GM10266 (cell line): ENCODE data around the gene SLC25A27.

Experiments
- DNase-seq: peaks from one replicate; pipeline ENCODE4 v3.0.0; 2012; ENCODE audit errors: extremely low spot score
- TF ChIP-seq, protein P1 (sequence below): IDR thresholded peaks from 2 replicates; pipeline ENCODE4 v1.5.1; 2012; ENCODE audit warnings: mild to moderate bottlenecking, low read depth; ENCODE audit not compliant: control insufficient read depth, insufficient read depth; ENCODE audit errors: missing control alignments

The SLC25A27 gene, protein sequence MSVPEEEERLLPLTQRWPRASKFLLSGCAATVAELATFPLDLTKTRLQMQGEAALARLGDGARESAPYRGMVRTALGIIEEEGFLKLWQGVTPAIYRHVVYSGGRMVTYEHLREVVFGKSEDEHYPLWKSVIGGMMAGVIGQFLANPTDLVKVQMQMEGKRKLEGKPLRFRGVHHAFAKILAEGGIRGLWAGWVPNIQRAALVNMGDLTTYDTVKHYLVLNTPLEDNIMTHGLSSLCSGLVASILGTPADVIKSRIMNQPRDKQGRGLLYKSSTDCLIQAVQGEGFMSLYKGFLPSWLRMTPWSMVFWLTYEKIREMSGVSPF

DNA sequence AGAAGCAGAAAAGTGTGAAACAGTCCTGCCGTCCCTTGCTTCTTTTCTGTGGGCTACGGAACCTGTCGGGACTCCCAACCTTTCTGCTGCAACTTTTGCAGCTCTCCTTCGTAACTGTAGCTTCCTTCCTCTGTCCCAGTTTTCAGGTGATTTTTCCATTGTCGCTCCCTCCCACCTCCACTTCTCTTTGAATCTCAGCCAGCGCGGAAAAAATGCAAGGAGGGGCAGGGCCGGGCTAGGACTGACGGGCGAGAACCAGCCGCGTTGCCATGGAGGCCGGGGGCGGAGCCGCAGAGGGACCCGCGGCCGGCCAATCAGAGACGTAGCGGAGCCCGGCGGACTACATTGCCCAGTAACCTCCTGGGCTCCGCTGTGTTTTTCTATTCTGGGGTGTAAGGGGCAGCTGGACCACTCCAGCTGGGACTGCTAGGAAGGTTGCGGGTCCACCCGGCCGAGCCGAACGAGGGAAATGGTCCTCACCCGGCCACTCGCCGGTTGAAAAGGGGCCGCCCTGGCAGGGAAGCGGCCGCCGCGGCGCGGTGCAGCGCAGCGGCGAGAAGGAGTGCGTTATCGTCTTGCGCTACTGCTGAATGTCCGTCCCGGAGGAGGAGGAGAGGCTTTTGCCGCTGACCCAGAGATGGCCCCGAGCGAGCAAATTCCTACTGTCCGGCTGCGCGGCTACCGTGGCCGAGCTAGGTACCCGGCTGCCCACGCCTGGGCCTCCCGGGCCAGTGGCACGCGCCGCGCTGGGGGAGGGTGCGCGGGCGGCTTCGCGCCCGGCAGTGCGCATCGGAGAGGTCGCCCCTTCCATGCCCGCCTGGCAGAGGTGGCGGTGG lies at the start of gene SLC25A27, which contains the start of gene CYP39A1:
Gene SLC25A27, plus strand, starts transcription at position 373 of the 836 bp plus-strand sequence. Its CDS starts 218 bp downstream, at position 591.
Gene CYP39A1, minus strand, starts transcription at position 216 of the 836 bp plus-strand sequence. CDS start 236 bp downstream, outside the sequence.
- TF ChIP-seq, protein P1, sequence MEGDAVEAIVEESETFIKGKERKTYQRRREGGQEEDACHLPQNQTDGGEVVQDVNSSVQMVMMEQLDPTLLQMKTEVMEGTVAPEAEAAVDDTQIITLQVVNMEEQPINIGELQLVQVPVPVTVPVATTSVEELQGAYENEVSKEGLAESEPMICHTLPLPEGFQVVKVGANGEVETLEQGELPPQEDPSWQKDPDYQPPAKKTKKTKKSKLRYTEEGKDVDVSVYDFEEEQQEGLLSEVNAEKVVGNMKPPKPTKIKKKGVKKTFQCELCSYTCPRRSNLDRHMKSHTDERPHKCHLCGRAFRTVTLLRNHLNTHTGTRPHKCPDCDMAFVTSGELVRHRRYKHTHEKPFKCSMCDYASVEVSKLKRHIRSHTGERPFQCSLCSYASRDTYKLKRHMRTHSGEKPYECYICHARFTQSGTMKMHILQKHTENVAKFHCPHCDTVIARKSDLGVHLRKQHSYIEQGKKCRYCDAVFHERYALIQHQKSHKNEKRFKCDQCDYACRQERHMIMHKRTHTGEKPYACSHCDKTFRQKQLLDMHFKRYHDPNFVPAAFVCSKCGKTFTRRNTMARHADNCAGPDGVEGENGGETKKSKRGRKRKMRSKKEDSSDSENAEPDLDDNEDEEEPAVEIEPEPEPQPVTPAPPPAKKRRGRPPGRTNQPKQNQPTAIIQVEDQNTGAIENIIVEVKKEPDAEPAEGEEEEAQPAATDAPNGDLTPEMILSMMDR, result no peak
- DNase-seq, result peak; percentile 90

DNA sequence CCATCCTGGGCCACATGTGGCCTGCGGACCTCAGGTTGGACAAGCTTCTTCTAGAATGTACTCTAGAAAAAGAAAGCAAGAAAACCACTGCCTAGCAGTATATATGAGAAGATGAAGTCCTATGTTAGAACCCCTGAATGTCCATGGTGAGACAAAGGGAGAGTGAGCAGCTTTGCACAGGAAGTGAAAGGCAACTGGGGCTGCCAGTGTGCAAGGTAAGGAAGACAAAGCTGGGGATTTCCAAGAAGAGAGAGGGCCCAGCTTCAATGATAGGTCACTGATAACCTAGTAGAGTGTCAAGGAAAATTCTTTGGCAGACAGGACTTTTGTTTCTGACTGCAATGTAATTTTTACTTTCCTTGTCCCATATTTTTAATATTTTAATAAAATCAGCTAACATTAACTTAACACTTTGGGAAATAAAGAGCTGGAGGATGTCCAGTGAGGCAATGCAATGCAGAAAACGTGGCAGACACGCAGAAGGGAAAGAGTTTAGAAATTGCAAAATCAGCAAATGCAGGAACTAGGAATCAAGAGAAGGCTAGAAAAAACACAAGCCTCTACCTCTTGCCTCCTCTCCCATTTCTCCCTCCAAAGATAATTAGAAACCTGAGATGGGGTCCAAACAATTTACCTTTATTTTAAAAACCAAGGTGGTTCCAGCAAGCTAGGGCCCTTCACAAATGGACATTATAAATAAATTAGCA lies 47.5 kb upstream of the SLC25A27 start:
- no peak for DNase-seq
- TF ChIP-seq, protein P1, result no peak

DNA sequence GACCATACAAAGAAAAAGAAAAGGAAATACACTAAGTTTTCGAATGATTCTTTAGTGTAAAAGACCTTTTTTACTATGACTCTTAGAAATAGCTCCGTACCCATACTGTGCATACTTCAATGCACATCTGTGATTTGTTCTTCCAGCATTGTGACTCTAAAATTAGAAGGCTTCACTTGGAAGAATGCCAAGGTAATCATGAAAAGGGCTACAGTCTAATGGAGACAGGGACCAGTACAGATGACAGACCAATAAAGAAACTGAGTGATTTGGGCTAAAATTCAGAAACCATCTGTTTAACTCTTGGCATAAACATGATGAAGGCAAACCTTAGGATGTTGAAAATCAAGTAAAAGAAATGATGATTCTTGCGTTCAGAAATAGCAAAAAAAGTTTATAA lies 46.4 kb upstream of the SLC25A27 start:
- no peak for DNase-seq
- TF ChIP-seq, protein P1, result no peak

DNA sequence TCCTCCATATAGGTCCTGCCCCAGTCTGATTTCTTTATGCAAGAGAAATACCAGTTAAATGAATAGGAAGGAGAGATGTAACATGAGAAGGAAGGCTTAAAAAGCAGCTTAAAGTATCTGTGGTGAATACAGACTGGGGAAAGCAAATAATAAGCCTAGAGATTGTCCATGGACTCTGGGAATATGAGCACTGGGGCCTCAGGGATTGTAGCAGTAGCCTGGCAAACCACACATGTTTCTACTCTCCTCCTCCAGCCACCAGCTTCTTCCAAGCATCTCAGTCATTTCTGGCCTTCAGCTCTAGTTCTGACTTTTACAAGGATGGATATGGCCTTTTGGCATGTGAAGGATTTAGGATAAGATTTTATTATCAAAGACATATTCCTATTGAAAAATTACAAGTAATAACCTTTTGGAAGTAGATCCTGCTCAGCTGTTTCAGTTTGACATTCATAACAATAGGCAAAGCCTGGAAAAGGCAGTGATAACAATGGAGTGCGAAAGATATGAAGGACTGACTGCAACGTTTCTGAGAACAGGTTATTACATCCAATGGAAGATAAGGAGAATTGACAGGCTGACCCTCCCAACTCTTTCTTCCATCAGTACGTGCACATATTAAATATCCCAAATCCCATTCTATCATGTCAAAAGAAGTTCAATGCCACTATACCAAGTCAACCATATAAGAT lies 41.8 kb upstream of the SLC25A27 start:
- DNase-seq, result no peak
- TF ChIP-seq, protein P1, result no peak

DNA sequence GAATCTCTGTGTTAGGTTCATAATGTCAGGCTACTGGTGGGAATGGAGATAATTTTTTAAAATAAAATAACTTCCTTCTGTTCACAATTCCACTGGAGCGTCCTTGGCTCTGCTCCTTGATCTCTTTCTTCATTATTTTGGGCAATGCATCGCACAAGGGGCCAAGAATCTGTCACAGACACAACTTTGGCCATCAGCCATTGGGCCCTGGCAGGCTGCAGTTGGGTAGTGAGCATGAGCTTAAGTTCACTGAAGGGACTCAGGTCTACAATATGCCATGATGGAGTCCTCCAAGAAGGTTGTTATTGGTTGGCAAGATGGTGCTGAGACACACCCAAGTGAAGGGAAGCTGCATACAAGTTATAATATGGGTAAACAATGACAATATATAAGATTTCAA lies 40.1 kb upstream of the SLC25A27 start:
- TF ChIP-seq, protein P1, result no peak
- no peak for DNase-seq

DNA sequence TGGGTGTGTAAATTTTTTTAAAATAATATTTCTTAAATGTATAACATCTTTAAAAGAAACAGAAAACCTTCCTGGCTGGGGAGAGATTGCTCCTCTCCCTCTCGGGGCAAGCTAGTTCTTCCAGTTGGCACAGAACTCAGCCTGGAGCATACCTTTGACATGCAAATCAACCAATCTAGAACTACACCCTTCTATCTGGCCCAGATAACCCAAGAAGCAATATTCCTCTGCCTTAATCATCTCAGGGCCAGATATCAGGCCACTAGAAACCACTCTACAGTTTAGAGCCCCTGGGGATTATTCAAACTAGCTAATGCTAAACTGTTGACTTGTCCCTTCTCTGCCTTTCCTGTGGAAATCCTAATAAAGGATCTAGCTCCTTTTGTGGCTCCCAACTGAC lies 34.0 kb upstream of the SLC25A27 start:
- no peak for DNase-seq
- TF ChIP-seq, protein P1, result no peak
